Bronchial epithelial cell (primary cell): ENCODE results near the gene NANOS2. TPM values are rescaled to one million over a fixed set of nuclear protein-coding genes. Genes with fewer than 3 reads are reported as not detected.

ENCODE experiments used
- DNase-seq: peaks from one replicate; pipeline ENCODE4 v3.0.0-alpha.2; 2010; ENCODE audit warnings: low read depth
- FAIRE-seq: peaks from 2 replicates; lab custom pipeline; 2011; peaks lifted over from hg19 to GRCh38; lab: Jason Lieb, UNC
- H3K27me3 ChIP-seq: 2 replicates; pipeline ENCODE4 v1.5.1; 2011; ENCODE audit warnings: low read length; ENCODE audit not compliant: control insufficient read depth, insufficient read depth
- H3K36me3 ChIP-seq: 2 replicates; pipeline ENCODE4 v1.5.1; 2011; ENCODE audit warnings: low read length; ENCODE audit not compliant: control insufficient read depth, insufficient read depth
- H3K4me3 ChIP-seq: 2 replicates; pipeline ENCODE4 v1.5.1; 2011; ENCODE audit warnings: mild to moderate bottlenecking, low read depth, low read length, control low read depth
- total RNA-seq: library from RNA; depleted of rRNA; stranded (reverse); fragments of >200 nt; gene quantifications from 2 replicates; pipeline ENCODE4 v1.2.1, GENCODE V29; 2014
- TF ChIP-seq, protein P1 (sequence below): IDR thresholded peaks from 2 replicates; pipeline ENCODE4 v1.5.1; 2011; ENCODE audit warnings: mild to moderate bottlenecking, moderate library complexity, low read length, control low read depth, inconsistent platforms; ENCODE audit not compliant: insufficient read depth, severe bottlenecking

Gene NANOS2
- total RNA-seq, 1 donor from 2014 or later: not detected

DNA sequence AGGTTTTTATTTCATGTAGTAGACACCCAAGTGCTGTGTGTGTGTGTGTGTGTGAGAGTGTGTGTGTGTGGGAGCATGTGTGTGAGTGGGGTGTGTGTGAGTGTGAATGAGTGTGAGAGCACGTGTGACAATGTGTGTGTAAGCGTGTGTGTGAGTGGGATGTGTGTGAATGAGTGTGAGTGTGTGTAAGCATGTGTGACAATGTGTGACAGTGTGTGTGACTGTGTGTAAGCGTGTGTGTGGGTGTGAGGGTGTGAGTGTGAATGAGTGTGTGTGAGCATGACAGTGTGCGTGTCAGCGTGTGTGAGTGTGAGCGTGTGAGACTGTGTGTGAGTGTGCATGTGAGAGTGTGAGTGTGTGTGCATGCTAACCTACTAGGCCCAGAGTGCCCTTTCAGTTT, 43.7 kb upstream of the NANOS2 start:
- no peak overlapping the region for H3K4me3 ChIP-seq
- H3K27me3 ChIP-seq: peaks cover 2% of the 10 kb centered on the region
- H3K36me3 ChIP-seq: no peaks in the 10 kb centered on the region
- FAIRE-seq: peak; percentile 98
- TF ChIP-seq, protein P1, sequence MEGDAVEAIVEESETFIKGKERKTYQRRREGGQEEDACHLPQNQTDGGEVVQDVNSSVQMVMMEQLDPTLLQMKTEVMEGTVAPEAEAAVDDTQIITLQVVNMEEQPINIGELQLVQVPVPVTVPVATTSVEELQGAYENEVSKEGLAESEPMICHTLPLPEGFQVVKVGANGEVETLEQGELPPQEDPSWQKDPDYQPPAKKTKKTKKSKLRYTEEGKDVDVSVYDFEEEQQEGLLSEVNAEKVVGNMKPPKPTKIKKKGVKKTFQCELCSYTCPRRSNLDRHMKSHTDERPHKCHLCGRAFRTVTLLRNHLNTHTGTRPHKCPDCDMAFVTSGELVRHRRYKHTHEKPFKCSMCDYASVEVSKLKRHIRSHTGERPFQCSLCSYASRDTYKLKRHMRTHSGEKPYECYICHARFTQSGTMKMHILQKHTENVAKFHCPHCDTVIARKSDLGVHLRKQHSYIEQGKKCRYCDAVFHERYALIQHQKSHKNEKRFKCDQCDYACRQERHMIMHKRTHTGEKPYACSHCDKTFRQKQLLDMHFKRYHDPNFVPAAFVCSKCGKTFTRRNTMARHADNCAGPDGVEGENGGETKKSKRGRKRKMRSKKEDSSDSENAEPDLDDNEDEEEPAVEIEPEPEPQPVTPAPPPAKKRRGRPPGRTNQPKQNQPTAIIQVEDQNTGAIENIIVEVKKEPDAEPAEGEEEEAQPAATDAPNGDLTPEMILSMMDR: no peak
- no peak for DNase-seq

DNA sequence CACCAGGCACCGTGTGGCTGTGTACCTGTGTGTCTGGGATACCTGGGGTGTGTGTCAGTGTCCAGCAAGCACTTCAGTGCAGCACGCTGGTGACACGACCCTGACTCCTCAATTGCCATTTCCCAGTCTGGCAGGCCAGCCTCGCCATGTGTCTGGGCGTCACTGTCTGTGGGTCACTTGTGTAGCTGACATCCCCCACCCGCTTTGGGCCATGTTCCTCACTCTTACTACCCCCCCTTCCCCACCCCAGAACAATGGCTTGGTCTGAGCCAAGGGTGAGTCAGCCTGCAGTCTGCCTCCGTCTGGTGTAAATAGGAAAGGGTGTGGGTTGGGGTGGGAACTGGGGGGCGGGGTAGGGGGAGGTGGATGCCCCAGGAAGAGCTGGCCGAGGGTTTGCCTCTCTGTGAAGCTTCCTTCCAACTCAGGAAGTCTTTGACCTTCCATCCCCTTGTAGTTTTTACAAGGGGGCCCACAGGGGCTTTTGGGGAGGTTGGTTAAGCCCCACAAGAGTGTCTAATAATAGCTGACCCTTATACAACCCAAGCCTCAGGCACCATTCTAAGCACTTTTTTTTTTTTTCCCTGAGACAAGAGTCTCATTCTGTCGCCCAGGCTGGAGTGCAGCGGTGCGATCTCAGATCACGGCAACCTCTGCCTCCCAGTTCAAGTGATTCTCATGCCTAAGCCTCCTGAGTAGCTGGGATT, 41.5 kb upstream of the NANOS2 start:
- TF ChIP-seq, protein P1: no peak
- DNase-seq (peak; percentile 78), FAIRE-seq (no peak)
- H3K27me3 ChIP-seq: peaks cover 2% of the 10 kb centered on the region
- no peaks in the 10 kb centered on the region for H3K36me3 ChIP-seq
- no peak overlapping the region for H3K4me3 ChIP-seq

DNA sequence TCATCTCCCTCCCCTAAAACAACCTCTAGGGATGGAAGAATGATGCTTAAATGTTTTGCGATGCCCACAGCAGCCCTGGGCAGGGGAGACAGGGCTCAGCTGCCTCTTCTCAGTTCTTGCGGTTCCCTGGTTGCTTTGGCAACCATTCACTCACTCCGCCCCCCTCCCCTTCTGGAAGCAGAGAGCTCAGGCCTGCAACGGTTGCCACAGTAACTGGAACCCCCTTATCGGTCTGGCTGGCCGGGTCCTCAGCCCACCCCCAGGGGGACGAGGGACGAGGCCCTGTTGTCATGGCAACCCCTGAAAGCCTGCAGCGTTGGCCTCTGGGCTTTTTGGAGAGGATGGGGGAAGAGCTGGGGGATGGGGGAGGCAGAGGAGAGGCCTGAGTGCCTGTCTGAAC, 39.6 kb upstream of the NANOS2 start:
- Histone ChIP-seq H3K4me3 (no peak overlapping the region), H3K27me3 (no peaks in the 10 kb centered on the region), H3K36me3 (no peaks in the 10 kb centered on the region)
- TF ChIP-seq, protein P1: no peak
- no peak for FAIRE-seq
- DNase-seq: no peak

DNA sequence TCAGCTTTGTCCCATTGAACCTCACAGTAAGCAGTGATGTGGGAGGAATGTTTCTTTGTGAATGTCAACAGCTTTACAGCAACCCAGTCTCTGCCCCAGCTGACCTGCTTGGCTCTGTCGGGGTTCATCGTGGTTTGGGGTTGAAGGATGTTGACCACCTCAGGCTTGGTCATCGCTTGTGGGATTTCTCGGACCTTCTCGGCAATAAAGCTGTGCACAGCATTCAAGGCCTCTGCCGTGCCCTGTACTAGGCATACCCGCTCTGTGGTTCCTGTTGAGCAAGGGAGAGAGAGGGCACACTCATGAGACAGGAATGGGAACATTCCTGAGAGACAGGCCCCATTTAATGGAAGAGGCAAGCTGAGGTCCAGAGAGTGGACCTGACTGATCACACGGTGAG, 39.1 kb upstream of the NANOS2 start:
- TF ChIP-seq, protein P1: no peak
- DNase-seq (peak; percentile 8), FAIRE-seq (no peak)
- no peaks in the 10 kb centered on the region for H3K36me3 ChIP-seq
- no peaks in the 10 kb centered on the region for H3K27me3 ChIP-seq
- H3K4me3 ChIP-seq: no peak overlapping the region

DNA sequence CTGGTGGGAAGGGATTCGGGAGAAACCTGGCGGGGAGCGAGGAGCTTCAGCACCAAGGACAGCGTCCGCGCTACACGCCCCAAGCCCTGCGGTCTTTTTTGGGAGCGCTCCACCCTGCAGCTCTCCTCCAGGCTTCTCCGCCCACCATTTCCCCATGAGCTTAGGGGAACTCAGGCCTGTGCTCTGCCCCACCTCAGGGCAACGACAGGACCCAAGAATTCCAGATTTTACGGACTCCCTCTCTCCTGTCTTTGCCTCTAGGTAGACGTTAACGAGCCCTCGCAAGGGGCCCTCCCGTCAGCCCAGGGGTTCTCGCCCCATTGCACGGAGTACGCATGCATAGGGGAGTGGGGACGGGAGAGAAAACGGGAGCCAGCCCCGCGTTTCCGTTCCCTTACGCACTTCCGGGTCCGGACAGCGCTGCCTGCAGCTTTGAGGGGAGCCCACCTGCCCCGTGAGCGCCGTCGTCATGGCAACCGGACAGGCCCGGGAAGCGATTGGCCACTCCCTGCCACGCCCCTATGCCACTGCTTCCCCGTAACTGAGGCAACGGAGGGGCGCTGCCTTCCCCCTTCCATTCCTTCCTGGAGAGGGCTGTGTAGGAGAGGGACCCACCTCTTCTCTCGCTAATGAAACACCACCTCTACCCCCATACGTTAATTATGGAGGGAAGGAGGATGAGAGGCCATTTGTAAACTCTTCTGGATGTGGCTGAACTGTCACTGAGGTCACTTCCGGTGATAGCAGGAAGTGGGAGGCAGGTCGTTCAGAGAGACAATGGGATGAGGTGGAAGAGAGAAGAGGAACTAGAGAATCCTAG, 38.3 kb upstream of the NANOS2 start:
- TF ChIP-seq, protein P1: no peak
- no peaks in the 10 kb centered on the region for H3K36me3 ChIP-seq
- no peak for FAIRE-seq
- no peaks in the 10 kb centered on the region for H3K27me3 ChIP-seq
- peak; percentile 25 for DNase-seq
- H3K4me3 ChIP-seq: no peak overlapping the region
